Hepatocyte (in vitro differentiated cells): Measurements from ENCODE around the gene FOXE1. TPM values are rescaled to one million over a fixed set of nuclear protein-coding genes. Genes with fewer than 3 reads are reported as not detected.

ENCODE experiments used
- DNase-seq: peaks from one replicate; pipeline ENCODE4 v3.0.0-alpha.2; 2016; ENCODE audit warnings: low spot score
- H2AFZ ChIP-seq: fragments of 200-600 bp; sonication (generic); 2 replicates; pipeline ENCODE4 v1.6.0; 2016; ENCODE audit warnings: antibody characterized with exemption, mild to moderate bottlenecking
- H3K27ac ChIP-seq: fragments of 200-600 bp; sonication (generic); 2 replicates; pipeline ENCODE4 v1.5.1; 2016; ENCODE audit warnings: mild to moderate bottlenecking
- H3K27me3 ChIP-seq: fragments of 200-600 bp; sonication (generic); 2 replicates; pipeline ENCODE4 v1.6.1; 2016
- H3K36me3 ChIP-seq: fragments of 200-600 bp; sonication (generic); replicated peaks from 2 replicates; pipeline ENCODE4 v1.5.1; 2016; ENCODE audit warnings: low read depth; ENCODE audit not compliant: insufficient read depth
- H3K4me1 ChIP-seq: fragments of 200-600 bp; sonication (generic); 2 replicates; pipeline ENCODE4 v1.5.1; 2016; ENCODE audit warnings: mild to moderate bottlenecking, moderate library complexity; ENCODE audit not compliant: insufficient read depth
- H3K4me2 ChIP-seq: fragments of 200-600 bp; sonication (generic); 2 replicates; pipeline ENCODE4 v1.6.0; 2016
- H3K4me3 ChIP-seq: fragments of 200-600 bp; sonication (generic); 2 replicates; pipeline ENCODE4 v1.5.1; 2016; ENCODE audit warnings: mild to moderate bottlenecking
- H3K79me2 ChIP-seq: fragments of 200-600 bp; sonication (generic); 2 replicates; pipeline ENCODE4 v1.6.0; 2017; ENCODE audit warnings: mild to moderate bottlenecking
- H3K9me2 ChIP-seq: fragments of 200-600 bp; sonication (generic); replicated peaks from 2 replicates; pipeline ENCODE4 v1.6.0; 2017; ENCODE audit warnings: mild to moderate bottlenecking; ENCODE audit not compliant: insufficient read depth
- H3K9me3 ChIP-seq: fragments of 200-600 bp; sonication (generic); 2 replicates; pipeline ENCODE4 v1.5.1; 2016; ENCODE audit warnings: low read depth, mild to moderate bottlenecking
- H4K20me1 ChIP-seq: fragments of 200-600 bp; sonication (generic); 2 replicates; pipeline ENCODE4 v1.6.0; 2016; ENCODE audit warnings: mild to moderate bottlenecking; ENCODE audit not compliant: insufficient read depth, poor library complexity, severe bottlenecking
- EZH2 ChIP-seq: fragments of 200-600 bp; sonication (generic); IDR thresholded peaks from 2 replicates; pipeline ENCODE4 v1.6.1; 2016; ENCODE audit warnings: antibody characterized with exemption, mild to moderate bottlenecking, borderline replicate concordance
- EZH2phosphoT487 ChIP-seq: fragments of 200-600 bp; sonication (generic); IDR thresholded peaks from one replicate; pipeline ENCODE4 v1.6.1; 2018; ENCODE audit warnings: antibody characterized with exemption, mild to moderate bottlenecking, low read depth, moderate library complexity; ENCODE audit not compliant: unreplicated experiment, severe bottlenecking
- WGBS: methylation state at CpG from one replicate; pipeline ENCODE4 v1.1.6; 2016; ENCODE audit warnings: low lambda C conversion rate; ENCODE audit errors: missing lambda C conversion rate; 5-methylcytosine and 5-hydroxymethylcytosine counted together
- polyA plus RNA-seq: library from polyadenylated mRNA; unstranded; fragments of >200 nt; fragmentation: Nextera tagmentation; extraction: Ambion mirVana; gene quantifications from 2 replicates; pipeline ENCODE4 v1.2.1, GENCODE V29; 2016
- total RNA-seq: library from RNA; depleted of rRNA; stranded (reverse); fragments of >200 nt; gene quantifications from 2 replicates; pipeline ENCODE4 v1.2.3, GENCODE V29; 2014
- TF ChIP-seq, protein P1 (sequence below): fragments of 200-600 bp; sonication (generic); IDR thresholded peaks from 2 replicates; pipeline ENCODE4 v1.5.1; 2016; ENCODE audit warnings: antibody characterized with exemption, mild to moderate bottlenecking; ENCODE audit not compliant: poor library complexity

The FOXE1 gene
- total and polyA plus RNA-seq, 2 experiments from 2014 or later = 0.67 to 0.99 TPM

DNA sequence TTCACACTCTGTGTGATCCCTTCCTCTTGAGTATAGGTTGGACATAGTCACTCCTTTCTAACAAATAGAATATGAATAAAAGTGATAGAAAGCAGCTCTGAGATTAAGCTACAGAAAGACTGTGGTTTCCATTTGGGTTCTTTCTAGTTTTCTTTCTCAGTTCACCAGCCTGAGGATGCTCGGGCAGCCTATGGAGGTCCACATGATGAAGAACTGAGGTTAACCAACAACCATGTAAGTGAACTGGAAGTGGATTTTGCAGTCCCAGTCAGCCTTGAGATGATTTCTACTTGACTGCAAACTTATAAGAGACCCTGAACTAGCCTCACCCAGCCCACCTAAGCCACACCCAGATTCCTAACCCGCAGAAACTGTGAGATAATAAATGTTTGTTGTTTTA, 10.1 kb upstream of the FOXE1 start:
- Histone ChIP-seq H3K36me3 (no peaks in the 10 kb centered on the region), H3K9me2 (no peaks in the 10 kb centered on the region), H3K4me3 (no peak overlapping the region), H3K27me3 (peaks cover 60% of the 10 kb centered on the region), H4K20me1 (no peaks in the 10 kb centered on the region), H3K4me2 (no peak overlapping the region), H3K4me1 (no peaks in the 10 kb centered on the region), H3K9me3 (no peaks in the 10 kb centered on the region), H3K27ac (no peak overlapping the region), H3K79me2 (no peaks in the 10 kb centered on the region), H2AFZ (no peak overlapping the region)
- 65% methylated on average over 2 of the region's 2 CpGs for WGBS
- TF ChIP-seq EZH2 (no peak), EZH2phosphoT487 (no peak)
- TF ChIP-seq, protein P1, sequence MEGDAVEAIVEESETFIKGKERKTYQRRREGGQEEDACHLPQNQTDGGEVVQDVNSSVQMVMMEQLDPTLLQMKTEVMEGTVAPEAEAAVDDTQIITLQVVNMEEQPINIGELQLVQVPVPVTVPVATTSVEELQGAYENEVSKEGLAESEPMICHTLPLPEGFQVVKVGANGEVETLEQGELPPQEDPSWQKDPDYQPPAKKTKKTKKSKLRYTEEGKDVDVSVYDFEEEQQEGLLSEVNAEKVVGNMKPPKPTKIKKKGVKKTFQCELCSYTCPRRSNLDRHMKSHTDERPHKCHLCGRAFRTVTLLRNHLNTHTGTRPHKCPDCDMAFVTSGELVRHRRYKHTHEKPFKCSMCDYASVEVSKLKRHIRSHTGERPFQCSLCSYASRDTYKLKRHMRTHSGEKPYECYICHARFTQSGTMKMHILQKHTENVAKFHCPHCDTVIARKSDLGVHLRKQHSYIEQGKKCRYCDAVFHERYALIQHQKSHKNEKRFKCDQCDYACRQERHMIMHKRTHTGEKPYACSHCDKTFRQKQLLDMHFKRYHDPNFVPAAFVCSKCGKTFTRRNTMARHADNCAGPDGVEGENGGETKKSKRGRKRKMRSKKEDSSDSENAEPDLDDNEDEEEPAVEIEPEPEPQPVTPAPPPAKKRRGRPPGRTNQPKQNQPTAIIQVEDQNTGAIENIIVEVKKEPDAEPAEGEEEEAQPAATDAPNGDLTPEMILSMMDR = no peak
- no peak for DNase-seq

DNA sequence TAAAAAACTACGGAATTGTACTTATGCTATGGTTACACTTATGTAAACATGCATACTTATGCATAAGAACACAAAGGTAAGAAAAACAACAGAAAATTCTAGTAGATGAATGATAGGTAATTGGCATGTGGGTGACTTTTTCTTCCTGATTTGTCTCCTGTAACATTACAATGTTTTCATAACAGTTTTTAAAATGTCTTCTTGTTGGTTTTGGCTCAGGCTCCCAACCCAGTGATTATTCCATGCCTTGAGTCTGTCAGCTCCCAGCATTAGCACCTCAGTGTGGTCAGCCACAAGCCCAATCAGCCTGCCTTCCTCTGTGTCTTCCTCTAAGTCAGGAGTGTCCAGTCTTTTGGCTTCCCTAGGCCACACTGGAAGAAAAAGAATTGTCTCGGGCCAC, 7.9 kb upstream of the FOXE1 start:
- no peak overlapping the region for H3K27ac ChIP-seq
- no peak for DNase-seq
- H3K27me3 ChIP-seq = peaks cover 76% of the 10 kb centered on the region
- H2AFZ ChIP-seq = no peak overlapping the region
- no peaks in the 10 kb centered on the region for H3K36me3 ChIP-seq
- no peaks in the 10 kb centered on the region for H3K79me2 ChIP-seq
- no peak overlapping the region for H3K4me2 ChIP-seq
- 79% methylated on average over 2 of the region's 2 CpGs for WGBS
- no peak overlapping the region for H3K4me3 ChIP-seq
- no peaks in the 10 kb centered on the region for H3K9me2 ChIP-seq
- no peaks in the 10 kb centered on the region for H3K9me3 ChIP-seq
- H4K20me1 ChIP-seq = no peaks in the 10 kb centered on the region
- TF ChIP-seq EZH2phosphoT487 (no peak), EZH2 (no peak)
- TF ChIP-seq, protein P1 = no peak
- H3K4me1 ChIP-seq = peaks cover 8% of the 10 kb centered on the region

GRCh38 chr9:97845763-97846162, 7.3 kb upstream of the FOXE1 start:
- no peaks in the 10 kb centered on the region for H3K79me2 ChIP-seq
- no peak overlapping the region for H3K4me2 ChIP-seq
- WGBS = 73% methylated on average over 2 of the region's 2 CpGs
- peaks cover 8% of the 10 kb centered on the region for H3K4me1 ChIP-seq
- no peaks in the 10 kb centered on the region for H3K9me3 ChIP-seq
- H2AFZ ChIP-seq = no peak overlapping the region
- TF ChIP-seq, protein P1 = no peak
- TF ChIP-seq EZH2phosphoT487 (no peak), EZH2 (no peak)
- H3K36me3 ChIP-seq = no peaks in the 10 kb centered on the region
- H3K9me2 ChIP-seq = no peaks in the 10 kb centered on the region
- H3K4me3 ChIP-seq = no peak overlapping the region
- no peak overlapping the region for H3K27ac ChIP-seq
- H3K27me3 ChIP-seq = peaks cover 76% of the 10 kb centered on the region
- no peaks in the 10 kb centered on the region for H4K20me1 ChIP-seq
- DNase-seq = no peak

GRCh38 chr9:97846347-97846746, 6.7 kb upstream of the FOXE1 start:
- 75% methylated on average over 4 of the region's 4 CpGs for WGBS
- no peak overlapping the region for H3K4me3 ChIP-seq
- H3K4me1 ChIP-seq = peaks cover 8% of the 10 kb centered on the region
- no peaks in the 10 kb centered on the region for H3K9me2 ChIP-seq
- no peak for TF ChIP-seq EZH2
- TF ChIP-seq EZH2phosphoT487 = no peak
- TF ChIP-seq, protein P1 = no peak
- H3K27ac ChIP-seq = no peak overlapping the region
- H3K27me3 ChIP-seq = peaks cover 76% of the 10 kb centered on the region
- no peak overlapping the region for H3K4me2 ChIP-seq
- no peaks in the 10 kb centered on the region for H4K20me1 ChIP-seq
- H3K9me3 ChIP-seq = no peaks in the 10 kb centered on the region
- H3K79me2 ChIP-seq = no peaks in the 10 kb centered on the region
- no peak overlapping the region for H2AFZ ChIP-seq
- no peak for DNase-seq
- H3K36me3 ChIP-seq = no peaks in the 10 kb centered on the region
